Right lung (tissue), 5 donors: ENCODE results near the gene HTATIP2. TPM values are rescaled to one million over a fixed set of nuclear protein-coding genes. Genes with fewer than 3 reads are reported as not detected.
A peak's percentile ranks its signal among the peaks of the same experiment; 100 is the strongest.
"Not testable (repeated sequence)": the region's sequence is repeated elsewhere in the genome, so short reads cannot be mapped to it uniquely, and the experiment has no call there.

Experiments
- DNase-seq, 2 donors: peaks; one replicate each; pipeline ENCODE4 v3.0.0-alpha.2; 2013
- polyA plus RNA-seq, 5 donors: library from polyadenylated mRNA; unstranded; fragments of 120-200 nt; gene quantifications; one replicate each; pipeline versions ENCODE4 v1.2.1 to v1.2.3, GENCODE V29; 2013; ENCODE audit warnings: inconsistent platforms in 1 of 5, low replicate concordance in 1 of 5; ENCODE audit not compliant: insufficient read length in 5 of 5, insufficient read depth in 1 of 5

The HTATIP2 gene
- polyA plus RNA-seq, 5 donors, result 3.3 to 5.4 (median 3.9) TPM

- DNase-seq, result no peak
Measured at GRCh38 chr11:20368438-20368837, 4.9 kb downstream of the HTATIP2 start.

- DNase-seq, result no peak
Measured at GRCh38 chr11:20369826-20370225, 6.3 kb downstream of the HTATIP2 start.

GRCh38 chr11:20372081-20372626 lies 8.6 kb downstream of the HTATIP2 start:
- DNase-seq, result no peak

DNA sequence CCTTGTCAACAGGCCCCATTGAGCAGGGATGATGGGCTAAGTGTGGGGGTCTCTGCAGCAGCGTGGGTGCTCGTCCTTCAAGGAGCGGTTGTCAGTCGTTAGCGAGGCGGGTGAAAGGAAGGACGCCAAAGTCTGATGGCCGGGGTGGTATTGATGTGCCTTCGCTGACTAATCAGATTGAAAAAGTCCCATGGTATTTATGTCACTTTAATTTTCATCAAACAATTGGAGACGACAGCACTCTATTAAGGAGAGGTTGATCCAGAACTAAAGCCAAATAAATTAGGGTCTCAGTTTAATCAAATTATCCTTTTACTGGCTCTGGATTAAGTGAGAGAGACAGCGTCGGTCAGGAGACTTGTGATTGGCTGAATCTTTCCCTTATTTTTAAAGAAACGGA lies 9.6 kb downstream of the HTATIP2 start:
- DNase-seq, result no peak

DNA sequence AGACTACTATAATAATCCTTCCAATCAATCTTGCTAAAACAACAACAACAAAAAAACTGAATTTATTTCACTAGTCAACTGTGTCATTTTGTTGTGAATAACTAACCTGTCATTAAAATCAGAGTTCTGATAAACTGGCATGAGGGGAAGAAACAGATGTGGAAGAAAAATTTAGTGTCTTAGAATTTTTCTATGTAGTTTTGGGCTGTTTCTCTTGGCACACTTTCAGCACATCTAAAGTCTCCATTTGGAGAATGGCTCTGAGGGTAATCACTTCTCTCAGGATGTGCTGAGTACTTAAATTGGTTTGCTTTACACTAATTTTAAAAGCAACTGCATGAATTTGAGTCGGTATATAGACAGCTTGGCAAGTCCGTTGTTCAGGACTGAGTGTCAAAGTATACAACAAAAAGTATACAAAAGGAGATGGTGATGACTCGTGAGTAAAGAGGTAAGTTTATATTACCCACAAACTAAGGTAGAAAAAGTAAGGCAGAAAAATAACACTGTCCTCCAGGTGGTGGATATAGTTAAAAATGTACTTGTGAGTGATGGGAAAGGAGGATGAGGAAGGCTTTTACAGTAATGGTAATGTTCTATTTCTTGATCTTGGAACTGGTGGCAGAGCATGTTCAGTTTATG lies 10.2 kb downstream of the HTATIP2 start:
- no peak for DNase-seq

GRCh38 chr11:20374741-20375300 lies 11.3 kb downstream of the HTATIP2 start:
- DNase-seq, result no peak

- no peak for DNase-seq
Measured at GRCh38 chr11:20376162-20376730, 12.7 kb downstream of the HTATIP2 start.

DNA sequence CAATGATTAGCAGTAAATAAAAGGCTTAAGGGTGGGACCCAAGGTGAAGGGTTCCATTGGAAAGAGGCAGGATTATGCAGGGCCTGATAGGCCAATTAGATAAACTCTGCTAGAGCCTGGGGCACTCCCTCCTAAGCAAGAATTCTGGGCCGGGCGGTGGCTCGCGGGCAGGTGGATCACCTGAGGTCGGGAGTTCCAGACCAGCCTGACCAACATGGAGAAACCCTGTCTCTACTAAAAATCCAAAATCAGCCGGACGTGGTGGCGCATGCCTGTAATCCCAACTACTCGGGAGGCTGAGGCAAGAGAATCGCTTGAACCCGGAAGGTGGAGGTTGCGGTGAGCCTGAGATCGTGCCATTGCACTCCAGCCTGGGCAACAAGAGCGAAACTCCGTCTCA lies 22.5 kb downstream of the HTATIP2 start:
- not testable (repeated sequence) for DNase-seq

GRCh38 chr11:20387261-20388095 lies 24.0 kb downstream of the HTATIP2 start, which contains the start of gene PRMT3:
TSS of gene PRMT3 (plus strand) at chr11:20387716. CDS start at chr11:20387747, 31 bp downstream.
- peak; percentile 97 to 98 for DNase-seq

DNA sequence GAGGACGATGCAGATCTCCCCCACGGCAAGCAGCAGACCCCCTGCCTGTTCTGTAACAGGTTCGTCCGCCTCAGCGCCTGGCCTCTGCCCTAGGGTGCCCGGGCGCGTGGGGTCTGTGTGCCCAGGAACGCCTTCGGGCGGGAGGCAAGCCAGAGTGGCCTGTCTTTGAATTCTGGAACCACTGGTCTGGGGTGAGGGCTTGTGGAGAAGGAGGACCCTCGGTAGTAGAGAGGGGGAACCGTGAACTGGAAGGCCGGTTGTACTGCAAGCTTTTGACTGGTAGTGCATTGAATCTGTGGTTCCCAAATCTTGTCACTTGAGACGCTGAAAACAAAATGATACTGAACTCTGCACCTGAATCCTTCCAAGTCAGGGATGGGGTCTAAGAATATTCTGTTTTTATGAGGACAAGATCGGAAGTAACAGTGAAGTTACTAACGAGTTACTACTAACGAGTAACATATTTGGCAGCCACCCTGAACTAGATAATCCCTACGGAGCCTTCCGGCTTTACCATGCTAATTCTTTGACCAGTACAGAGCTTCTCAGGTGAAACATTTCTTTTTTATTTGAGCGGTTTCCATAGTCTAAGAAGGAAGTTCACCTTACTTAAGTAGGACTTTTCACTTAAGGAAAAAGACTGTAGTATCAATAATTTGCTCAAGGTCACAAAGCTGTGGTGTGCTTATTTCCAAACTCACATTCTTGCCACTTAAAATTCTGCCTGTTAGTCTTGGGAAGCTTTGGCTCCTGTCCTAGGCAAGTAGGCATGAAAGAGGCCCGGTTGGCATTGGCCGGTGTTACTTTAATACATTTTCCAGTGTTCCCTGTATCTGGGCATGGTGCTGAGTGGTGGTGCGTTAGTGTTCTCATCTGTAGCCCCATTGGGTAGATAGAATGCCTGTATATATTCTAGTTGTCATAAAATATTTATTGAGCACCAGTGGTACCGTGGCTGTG lies 24.9 kb downstream of the HTATIP2 start:
- no peak for DNase-seq

GRCh38 chr11:20397281-20397680 lies 33.8 kb downstream of the HTATIP2 start:
- no peak for DNase-seq

DNA sequence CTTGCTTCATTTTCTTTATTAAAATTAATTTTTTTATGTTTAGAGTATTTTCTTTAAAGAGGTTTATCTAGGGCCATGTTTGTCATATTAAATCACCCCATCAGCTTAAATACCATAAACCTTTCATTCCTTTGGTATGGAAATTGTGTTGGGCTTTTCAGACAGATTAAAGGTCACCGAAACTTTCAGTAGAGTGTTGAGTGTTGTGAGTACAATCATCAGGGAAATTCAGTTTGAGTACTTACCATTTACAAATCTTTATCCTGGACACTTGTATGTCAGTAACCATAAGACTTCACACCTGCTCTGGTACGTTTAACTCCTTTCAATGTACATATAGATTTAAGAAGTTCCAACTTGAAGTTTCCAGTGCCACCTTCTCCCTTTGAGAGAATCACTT lies 36.0 kb downstream of the HTATIP2 start:
- no peak for DNase-seq

GRCh38 chr11:20403059-20403458 lies 39.5 kb downstream of the HTATIP2 start:
- no peak for DNase-seq

GRCh38 chr11:20406484-20406883 lies 43.0 kb downstream of the HTATIP2 start:
- no peak for DNase-seq

GRCh38 chr11:20407344-20407743 lies 43.8 kb downstream of the HTATIP2 start:
- DNase-seq, result no peak

- DNase-seq, result no peak
Measured at GRCh38 chr11:20415432-20415831, 51.9 kb downstream of the HTATIP2 start.

- DNase-seq, result no peak
Measured at GRCh38 chr11:20417771-20418170, 54.3 kb downstream of the HTATIP2 start.

GRCh38 chr11:20421946-20422345 lies 58.4 kb downstream of the HTATIP2 start:
- DNase-seq, result no peak

- no peak for DNase-seq
Measured at GRCh38 chr11:20429216-20429615, 65.7 kb downstream of the HTATIP2 start.
